NCI-H2171 treated with DMSO at 0.1 percent for 48 hours (cell line): ENCODE results near the gene NIPA2.
A peak's percentile ranks its signal among the peaks of the same experiment; 100 is the strongest.

Experiments
- DNase-seq: peaks from one replicate; lab custom pipeline; 2025; lab: John Stamatoyannopoulos, UW

Gene NIPA2

GRCh38 chr15:22839046-22839695 is 705 bp downstream of the NIPA2 start:
- no peak for DNase-seq

GRCh38 chr15:22844421-22845288 is 6.2 kb downstream of the NIPA2 start:
- DNase-seq: no peak

GRCh38 chr15:22845289-22845900 is 6.9 kb downstream of the NIPA2 start:
- peak; percentile 31 for DNase-seq

- DNase-seq: no peak
These were observed 7.6 kb downstream of the NIPA2 start for GRCh38 chr15:22846073-22846472.

- DNase-seq: no peak
These were observed 11.6 kb downstream of the NIPA2 start for GRCh38 chr15:22850055-22850454.

GRCh38 chr15:22851513-22851912 is 13.0 kb downstream of the NIPA2 start:
- DNase-seq: no peak

GRCh38 chr15:22855791-22856190 is 17.3 kb downstream of the NIPA2 start:
- no peak for DNase-seq

- no peak for DNase-seq
These were observed 18.2 kb downstream of the NIPA2 start for GRCh38 chr15:22856659-22857058.

- DNase-seq: no peak
These were observed 22.7 kb downstream of the NIPA2 start for GRCh38 chr15:22861161-22861560.

GRCh38 chr15:22863356-22863755 is 24.9 kb downstream of the NIPA2 start:
- DNase-seq: no peak

- no peak for DNase-seq
These were observed 27.6 kb downstream of the NIPA2 start for GRCh38 chr15:22866079-22866478.

GRCh38 chr15:22867886-22868285 is 29.4 kb downstream of the NIPA2 start:
- DNase-seq: no peak

- DNase-seq: no peak
These were observed 30.0 kb downstream of the NIPA2 start for GRCh38 chr15:22868495-22868894.

- DNase-seq: no peak
These were observed 30.5 kb downstream of the NIPA2 start for GRCh38 chr15:22868928-22869327.

- no peak for DNase-seq
These were observed 31.4 kb downstream of the NIPA2 start for GRCh38 chr15:22869856-22870255.

- DNase-seq: no peak
These were observed 32.4 kb downstream of the NIPA2 start for GRCh38 chr15:22870865-22871264.

- DNase-seq: no peak
These were observed 33.1 kb downstream of the NIPA2 start for GRCh38 chr15:22871481-22872086.

- DNase-seq: no peak
These were observed 34.7 kb downstream of the NIPA2 start for GRCh38 chr15:22872936-22873701.

GRCh38 chr15:22873841-22874240 is 35.4 kb downstream of the NIPA2 start:
- no peak for DNase-seq

GRCh38 chr15:22874256-22874655 is 35.8 kb downstream of the NIPA2 start:
- no peak for DNase-seq

GRCh38 chr15:22874966-22875365 is 36.5 kb downstream of the NIPA2 start:
- DNase-seq: no peak

- DNase-seq: no peak
These were observed 38.7 kb downstream of the NIPA2 start for GRCh38 chr15:22877117-22877516.
